NCI-H748 treated with DMSO at 0.1 percent for 48 hours (cell line): ENCODE measurements around the gene KLHL29.

ENCODE experiments used
- DNase-seq: peaks from one replicate; lab custom pipeline; 2025; lab: John Stamatoyannopoulos, UW

The KLHL29 gene

DNA sequence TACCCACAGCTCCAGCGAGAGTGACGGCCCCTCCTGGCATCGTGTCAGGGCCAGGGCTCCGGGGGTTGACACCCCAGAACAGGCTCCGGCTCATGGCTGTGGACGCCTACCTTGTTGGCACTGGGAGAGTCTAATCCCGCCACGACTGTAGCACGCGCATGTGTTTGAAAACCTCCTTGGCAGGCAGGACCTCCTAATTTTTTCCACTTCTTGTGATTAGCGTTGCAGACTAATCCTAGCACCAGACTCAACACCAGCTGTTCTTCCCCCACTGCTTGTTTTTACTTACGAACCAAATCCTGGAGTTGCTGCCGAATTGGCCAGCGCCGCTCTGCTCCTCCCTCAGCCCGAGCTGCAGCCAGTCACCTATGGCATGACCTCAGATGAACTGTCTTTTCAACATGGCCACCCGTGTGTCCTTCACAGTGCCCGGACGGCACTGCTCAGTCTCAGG lies 110.7 kb downstream of the KLHL29 start:
- DNase-seq, result no peak

DNA sequence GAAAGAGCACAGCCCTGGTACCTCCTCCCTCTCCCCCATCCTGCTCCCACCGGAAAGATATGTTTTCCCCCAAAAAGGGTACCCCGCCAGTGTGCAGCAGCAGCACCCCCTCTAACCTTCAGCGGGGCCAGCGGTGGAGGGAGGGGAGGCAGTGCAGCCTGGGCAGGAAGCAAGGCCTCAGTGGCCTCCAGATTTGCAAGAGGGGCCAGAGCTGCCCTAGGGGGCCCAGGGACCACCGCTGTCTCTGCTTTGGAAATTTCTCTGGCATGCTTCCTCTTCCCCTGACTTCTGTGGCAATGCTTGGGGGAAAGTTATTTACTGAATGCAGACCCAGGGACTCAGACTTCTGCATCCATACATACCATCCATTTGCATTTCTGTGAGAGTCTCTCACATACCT lies 111.5 kb downstream of the KLHL29 start:
- no peak for DNase-seq

DNA sequence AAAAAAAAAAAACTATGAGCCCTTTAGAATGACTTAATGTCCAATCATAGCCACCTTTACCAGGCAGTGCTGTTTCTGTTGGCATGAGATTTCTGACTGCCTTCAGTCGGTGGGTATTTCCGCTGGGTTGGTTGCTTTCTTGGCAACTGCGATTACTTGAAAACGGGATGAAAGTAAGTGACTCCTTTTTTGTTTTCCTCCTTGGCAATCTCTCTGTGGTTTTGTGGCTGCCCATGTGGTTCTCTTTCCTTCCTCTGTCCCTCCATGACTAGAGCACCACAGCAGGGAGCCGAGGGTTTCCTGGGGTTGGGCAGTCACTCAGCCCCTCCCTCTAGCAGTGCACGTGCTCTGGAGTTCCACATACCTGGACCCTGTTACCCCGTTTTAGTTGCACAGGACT lies 112.1 kb downstream of the KLHL29 start:
- DNase-seq, result no peak

DNA sequence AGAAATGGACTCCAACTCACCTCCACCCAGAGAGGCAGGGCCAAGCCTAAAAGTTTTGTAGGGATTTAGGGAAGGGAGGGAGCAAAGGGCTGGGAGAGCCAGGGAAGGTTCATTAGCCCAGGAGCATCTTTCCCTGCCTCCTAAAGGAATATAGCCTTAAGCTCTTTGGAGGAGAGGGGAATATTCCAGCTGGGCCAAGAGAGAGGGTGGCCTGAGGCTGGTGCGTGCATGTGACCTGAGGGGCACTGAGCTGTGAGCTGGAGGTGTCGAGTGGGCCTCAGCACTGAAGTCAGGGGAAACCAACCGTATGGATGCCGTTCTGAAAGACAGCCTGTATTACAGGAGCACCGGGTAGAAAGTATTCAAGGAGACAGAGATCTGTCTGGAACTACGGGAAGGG lies 112.6 kb downstream of the KLHL29 start:
- DNase-seq, result no peak

DNA sequence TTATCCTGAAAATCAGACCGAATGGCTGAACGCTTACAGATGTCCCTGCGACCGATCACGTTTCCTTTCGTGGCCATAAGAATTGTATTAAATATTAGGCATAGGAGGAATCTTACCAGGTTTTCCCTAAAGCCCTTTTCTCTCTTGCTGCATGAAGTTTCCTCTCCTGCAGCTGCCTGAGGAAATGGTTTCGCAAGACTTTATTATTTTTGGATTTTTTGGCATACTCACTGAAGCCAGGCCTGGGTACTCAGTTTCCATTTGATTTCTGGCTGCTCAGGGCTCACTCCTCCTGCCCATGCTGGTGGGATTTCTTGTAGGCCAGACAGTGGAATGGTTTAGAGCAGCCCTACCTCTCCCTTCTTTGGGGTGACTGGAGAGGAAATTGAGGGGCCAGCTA lies 114.0 kb downstream of the KLHL29 start:
- no peak for DNase-seq

DNA sequence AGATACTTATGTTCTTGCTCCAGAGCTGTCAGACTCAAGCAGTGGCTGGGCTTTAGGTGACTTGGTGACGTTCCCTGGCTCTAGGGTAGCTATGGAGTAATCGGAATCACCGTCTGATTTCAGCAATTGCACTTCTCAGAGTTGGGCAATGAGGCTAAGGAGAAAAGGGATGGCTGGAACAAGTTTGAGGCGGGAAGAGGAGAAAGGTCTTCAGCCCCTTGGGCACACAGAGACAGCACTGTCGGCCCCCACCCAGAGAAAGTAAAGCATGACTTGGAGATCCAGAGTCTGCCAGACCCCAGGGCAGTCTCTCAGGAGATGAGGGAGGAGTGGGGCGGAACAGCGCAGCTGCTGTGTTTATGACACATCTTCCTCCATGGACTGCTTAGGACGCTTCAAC lies 114.5 kb downstream of the KLHL29 start:
- DNase-seq, result no peak

DNA sequence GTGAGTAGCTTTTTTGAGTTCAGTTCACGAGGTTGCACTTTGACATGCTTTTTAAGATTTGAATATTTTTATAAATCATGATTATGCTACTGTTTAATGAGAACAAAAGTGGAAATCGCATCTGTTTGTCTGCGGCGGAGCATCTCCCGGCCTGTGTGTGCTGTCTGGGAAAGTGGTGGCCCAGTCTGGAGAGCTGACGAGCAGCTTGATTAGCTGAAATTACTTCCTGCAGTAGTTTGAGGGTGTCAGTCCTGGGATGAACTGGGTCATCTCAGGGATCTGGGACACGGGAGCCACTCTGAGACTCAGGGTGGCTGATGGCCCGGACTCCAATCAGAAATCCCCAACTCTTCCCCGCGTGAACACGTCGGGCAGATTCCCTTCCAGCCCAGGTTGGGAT lies 115.9 kb downstream of the KLHL29 start:
- DNase-seq, result no peak

DNA sequence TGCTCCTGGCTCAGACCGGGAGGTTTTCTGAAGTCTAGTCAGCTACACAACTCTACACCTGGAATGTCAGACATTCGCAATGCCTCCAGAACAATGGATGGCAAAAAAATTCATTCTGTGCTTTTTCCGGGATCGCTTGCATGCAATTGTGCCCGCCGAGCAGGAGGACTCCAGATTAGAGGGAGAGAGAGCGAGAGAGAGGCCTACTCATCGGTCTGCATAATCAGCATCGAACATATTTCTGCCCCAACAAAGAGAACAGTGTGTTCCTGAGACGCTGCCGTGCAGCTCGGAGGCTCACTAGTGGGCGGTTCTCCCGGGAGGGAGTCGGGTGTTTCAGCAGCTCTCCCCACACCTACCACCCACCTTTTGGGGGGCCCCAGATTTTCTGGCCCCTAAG lies 117.1 kb downstream of the KLHL29 start:
- DNase-seq, result no peak

DNA sequence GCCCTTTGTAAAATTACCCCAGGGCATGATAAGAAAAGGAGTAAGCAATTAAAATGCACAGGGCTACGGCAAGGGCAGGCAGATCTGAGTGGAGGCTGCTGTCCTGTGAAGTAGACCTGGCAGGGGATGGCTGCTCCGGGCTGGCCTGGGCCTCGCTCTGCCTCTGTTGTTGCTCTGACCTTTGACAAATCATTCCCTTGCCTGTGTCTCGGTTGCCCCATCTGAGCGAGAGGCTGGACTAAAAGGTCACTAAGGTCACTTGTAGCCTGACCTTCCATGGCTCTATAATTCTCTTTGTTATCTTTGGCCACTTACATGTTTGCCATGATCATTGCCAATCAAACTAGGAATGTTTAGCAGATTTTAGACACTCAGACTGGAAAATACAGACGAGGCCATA lies 118.1 kb downstream of the KLHL29 start:
- DNase-seq, result no peak

DNA sequence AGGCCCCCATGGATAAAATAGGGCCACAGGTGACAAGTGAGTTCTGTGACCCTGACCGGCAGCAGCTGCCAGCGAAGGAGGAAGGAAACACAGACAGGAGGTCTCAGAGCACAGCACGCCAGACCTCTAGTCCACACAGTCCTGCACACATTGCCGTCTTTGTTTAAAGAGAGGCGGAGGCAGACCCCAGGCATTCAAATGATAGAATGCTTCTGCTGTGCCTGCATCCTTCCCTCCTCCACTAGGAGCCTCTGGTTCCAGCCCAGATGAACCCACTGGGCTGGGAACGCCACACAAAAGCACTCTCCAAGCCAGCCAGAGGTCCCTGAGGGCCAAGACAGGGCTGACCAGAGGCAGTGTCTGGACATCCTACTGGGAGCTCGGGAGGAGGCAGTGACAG lies 118.7 kb downstream of the KLHL29 start:
- no peak for DNase-seq

DNA sequence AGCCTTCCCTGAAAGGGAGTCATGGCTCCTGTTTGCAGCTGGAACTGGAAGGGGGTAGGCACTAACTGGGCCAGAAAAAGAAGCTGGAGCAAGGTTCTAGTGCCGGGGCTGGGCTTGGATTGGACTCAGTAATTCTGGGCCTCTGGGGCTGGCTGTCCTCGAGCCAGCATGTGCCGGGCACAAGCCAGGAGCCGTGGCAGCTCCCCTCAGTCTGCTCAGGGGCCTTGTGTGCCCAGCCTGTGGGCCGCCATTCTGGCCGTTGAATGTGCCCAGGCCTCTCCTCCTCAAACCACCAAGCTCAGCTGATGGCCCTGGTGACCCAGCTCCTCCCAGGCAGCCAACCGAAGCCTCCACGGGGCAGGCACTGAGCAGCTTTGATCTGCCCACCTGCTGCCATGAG lies 119.6 kb downstream of the KLHL29 start:
- no peak for DNase-seq

DNA sequence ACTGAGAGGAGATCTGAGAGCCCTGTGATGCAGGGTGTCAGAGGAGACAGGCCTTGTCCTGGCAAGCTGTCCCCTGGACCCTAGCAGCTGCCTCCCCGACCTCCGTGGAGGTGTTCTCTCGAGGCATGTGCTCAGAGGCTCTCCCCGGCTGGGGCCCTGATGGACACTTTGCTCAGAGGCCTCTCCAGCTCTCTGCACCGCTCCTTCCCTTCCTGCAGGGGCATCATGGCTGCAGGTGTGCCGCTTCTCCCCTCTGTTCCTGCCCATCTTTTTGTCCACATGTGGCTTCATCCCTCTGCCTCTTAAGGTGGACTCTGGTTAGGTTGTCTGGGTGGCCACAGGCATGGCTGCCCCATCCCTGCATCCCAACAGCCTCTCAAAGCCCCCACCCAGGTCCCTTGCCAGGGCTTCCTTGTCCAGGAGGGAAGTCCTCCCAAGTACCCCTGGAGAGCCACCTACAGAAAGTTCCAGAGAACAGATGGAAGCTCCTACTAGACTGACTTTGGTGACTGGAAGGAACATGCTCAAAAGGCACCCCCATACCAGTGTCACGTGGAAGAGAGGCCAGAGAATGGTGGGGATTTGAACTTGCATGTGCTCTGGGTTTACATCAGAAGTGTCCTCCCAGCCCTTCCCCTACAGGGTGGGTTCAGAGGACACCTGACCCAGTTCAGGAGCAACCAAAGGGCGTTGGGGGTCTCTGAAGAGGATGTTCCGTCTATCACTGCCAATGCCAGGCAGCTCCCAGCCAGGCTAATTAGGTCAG lies 120.4 kb downstream of the KLHL29 start:
- DNase-seq, result no peak

DNA sequence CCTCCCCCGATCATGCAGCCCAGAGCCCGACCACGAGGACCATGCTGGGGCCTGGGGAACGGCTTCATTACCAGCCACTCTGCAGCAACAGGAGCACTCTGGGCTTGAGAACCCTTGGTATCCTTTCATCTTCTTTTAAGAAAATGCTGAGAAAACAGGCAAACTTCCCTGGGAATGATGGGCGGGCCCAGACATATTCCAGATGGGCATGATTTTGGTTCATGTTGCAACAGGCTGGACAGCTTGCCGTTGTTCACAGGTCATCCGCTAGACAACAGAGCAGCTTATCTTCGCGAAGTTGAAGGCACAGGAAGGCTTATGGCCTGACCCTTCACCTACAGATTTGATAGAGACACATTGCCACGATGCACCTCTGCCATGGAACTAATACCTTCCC lies 121.0 kb downstream of the KLHL29 start:
- DNase-seq, result no peak

DNA sequence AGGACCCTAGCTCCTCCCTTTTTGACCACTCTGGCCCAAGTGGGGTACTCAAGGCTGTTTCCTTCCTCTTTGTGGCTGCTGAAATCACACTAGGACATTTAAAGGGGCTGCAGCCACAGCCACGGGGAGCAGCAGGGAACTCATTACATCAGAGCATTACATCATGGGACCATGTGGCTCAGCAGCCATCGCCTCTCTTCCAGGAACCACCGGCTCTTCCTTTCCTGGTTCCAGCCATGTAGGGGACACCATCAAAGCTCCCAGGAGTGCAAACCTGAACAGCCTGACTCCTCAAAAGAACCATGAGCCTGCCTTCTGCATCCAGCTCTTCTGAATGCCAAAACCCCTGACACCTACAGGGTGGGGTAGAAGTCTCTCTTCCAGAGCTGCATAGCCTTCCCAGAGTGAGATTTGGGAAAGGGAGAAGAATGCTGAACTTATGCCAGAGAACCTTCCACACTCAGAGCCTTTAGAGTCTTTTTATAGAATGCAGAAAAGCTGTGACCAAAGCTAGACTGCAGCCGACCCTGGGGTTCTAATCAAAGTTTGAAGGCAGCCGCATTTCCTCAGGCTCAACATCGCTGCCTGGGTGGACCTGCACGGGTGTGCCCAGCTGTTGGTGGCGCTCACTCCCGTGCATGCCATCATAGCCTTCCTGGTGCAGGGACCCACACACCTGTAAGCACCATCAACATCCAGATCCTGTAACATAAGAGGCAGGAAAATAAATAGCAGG lies 121.7 kb downstream of the KLHL29 start:
- DNase-seq, result no peak

DNA sequence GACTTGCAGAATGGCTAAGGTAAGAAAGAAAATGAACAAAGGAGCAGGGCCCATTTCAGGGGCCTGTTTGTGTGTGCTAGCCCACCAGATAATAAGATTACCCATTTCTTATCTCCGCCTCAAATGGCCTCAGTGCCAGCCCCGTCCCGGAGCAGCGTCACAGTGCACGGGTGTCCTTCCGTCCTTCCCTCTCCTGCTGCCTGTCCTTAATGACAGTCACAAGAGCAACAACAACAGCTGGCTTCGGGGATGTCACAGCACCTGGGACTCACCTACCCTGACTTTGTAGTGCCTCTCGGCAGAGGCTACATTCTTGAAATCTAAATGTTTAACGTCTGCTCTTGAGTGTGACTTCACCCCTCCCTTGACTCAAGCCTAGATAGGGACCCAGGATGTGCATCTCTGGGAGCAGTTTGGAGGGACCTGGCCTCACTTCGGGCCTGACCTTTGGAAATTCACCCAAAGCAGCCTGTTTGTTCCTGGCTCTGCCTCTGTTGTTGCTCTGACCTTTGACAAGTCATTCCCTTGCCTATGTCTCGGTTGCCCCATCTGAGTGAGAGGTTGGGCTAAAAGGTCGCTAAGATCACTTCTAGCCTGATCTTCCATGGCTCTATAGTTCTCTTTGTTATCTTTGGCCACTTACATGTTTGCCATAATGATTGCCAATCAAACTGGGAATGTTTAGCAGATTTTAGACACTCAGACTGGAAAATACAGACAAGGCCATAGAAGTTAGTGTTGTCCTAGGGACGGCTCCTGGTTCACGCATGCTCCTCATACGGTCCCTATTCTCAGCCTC lies 122.5 kb downstream of the KLHL29 start:
- DNase-seq, result no peak

DNA sequence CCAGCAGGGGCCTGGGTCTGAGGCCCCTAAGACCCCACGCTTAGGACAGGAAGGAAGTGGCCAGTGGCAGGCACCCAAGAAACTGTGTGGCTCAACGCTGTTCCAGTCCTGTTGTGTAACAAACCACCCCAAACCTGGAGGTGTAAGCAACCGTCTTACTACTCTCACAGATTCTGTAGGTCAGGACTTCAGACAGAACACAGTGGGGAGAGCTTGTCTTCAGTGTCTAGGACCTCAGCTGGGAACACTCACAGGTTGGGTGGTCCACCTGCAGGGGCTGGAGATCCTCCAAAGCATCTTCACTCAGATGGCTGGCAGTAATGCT lies 123.0 kb downstream of the KLHL29 start:
- DNase-seq, result no peak

DNA sequence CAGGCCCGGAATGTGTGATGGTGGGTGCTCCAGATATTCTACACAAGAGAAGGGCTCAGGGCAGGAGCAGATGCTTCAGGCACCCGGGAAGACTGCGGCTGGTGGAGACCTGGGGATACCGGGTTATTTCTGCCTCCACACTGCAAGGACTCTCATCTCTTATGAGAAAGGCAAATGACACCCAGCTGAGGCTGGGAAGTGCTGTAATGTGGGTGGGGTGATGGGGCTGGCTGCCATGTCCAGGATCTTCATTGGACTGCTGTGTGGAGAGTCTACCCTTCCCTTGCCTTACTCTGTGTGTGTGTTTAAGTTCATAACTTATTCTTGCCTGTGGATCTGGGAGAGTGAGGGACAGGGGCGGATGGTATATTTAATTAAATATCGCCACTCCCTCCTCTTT lies 124.1 kb downstream of the KLHL29 start:
- no peak for DNase-seq

DNA sequence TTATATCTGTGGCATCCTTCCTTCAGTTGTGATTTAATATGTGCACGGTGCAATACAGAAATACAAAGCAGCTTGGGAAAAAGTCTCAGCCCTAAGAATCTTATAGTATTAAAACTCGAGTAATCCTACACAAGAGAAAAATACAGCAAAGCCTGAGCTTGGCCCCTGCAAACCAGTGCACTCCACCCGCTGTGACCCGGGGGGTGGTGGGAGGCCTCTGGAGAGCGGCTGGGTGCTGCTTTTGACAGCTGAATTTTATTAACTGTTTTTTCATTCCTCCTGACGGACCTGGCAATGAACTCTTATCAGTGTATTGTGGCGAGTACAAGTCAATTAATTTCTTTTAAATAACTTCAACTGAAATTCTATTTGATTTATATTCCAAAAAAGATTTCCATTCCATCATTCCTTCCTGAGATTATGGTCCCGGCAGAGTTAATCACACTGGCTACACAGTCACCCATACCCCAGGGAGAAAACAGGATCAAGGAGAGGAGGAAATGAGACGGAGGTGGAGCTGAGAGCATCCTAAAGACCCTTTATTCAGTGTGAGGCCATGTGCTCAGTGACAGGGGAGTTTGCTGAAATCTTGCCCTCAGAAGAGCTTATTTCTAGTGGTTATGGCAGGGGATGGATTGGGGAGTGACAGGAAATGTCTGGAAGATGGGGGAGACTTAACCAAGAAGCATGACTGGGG lies 124.8 kb downstream of the KLHL29 start:
- DNase-seq, result no peak

DNA sequence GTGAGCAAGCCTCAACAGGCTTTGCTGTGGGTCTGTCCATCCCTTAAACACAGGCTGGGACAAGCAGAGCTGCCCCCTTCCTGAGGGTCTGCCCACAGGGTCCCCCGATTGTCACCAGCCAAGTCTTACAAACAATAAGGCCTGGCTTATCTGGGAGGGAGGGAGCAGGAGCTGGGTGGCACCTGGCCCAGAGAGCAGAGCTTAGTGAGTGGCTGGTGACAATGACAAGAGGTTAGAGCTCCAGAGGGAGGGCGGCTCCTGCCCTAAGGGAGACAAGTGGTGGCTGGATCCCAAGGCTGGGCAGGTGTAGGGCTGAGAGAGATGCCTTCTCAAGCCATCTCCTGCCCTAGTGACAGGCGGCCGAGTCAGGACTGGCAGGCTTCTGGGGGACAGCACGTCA lies 125.5 kb downstream of the KLHL29 start:
- DNase-seq, result no peak

DNA sequence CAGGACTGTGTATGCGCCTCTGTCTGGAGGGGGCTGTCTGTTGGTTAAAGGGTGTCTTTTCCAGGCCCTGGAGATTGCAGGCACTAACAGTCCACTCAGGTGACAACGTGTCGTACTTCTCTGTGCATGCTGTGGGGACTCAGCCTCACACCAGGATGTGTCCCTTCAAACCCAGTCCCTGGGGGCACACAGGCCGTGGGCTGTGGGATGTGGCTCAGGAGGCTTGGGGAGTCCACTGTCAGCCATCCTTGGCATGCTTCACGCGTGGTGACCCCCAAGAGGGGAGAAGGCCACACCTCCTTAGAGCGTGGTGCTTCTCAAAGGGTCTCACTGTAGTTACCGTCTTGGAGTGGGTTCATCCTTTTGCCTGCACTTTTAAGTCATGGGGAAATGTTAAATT lies 127.8 kb downstream of the KLHL29 start:
- DNase-seq, result no peak

DNA sequence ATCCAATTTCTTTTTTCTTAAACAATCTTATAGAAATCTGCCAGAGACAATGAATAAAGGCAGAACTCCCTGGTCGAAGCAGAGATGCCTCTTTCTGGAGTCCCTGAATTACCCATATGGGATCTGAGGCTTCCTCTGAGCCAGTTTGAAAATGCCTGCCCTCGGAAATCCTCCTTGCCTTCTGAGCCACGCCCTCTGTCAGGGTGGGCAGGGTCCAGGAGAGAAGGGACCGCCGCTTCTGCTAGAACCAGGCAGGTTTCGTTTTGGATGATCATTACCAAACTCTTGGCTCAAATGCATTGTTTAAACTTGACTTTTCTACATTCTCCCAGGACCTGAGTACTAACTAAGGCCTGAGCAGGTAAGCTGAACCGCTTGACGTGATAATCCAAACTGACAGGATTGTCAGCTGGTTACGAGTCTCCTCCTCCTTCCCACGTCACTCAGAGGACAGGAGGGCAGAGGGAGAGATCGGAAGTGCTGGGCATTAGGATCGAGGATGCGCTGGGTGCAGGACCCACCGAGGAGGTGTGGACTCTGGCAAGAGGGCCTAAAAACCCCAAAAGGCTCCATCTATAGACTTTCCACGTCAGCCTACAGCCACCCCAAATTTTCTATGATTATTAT lies 128.4 kb downstream of the KLHL29 start:
- DNase-seq, result no peak
